ENCODE data around the gene DNAJB8.

The DNAJB8 gene

GRCh38 chr3:128452678-128453275 lies 13.9 kb downstream of the DNAJB8 start:
- DNase-seq (ENCODE audit: low read depth), result no peak
- no peak for TF ChIP-seq CTCF (IDR thresholded peaks at IDR 0.05; ENCODE audit: low read depth, low read length, missing control alignments)
- in situ Hi-C loops (cut with HindIII; ENCODE audit: low sequenced_read_pairs), result no loop called here
- H3K4me3 ChIP-seq (ENCODE audit: low read depth, low read length), result no peak overlapping the region

- no peak for TF ChIP-seq CTCF (IDR thresholded peaks at IDR 0.05; ENCODE audit: low read depth, low read length, missing control alignments)
- no peak for DNase-seq (ENCODE audit: low read depth)
Observed at GRCh38 chr3:128452120-128452519, 14.6 kb downstream of the DNAJB8 start.

GRCh38 chr3:128449111-128449638 lies 17.5 kb downstream of the DNAJB8 start:
- H3K4me3 ChIP-seq (ENCODE audit: low read depth, low read length), result no peak overlapping the region
- no peak for DNase-seq (ENCODE audit: low read depth)
- no peak for TF ChIP-seq CTCF (IDR thresholded peaks at IDR 0.05; ENCODE audit: low read depth, low read length, missing control alignments)
- in situ Hi-C loops (cut with HindIII; ENCODE audit: low sequenced_read_pairs), result no loop called here

More at GRCh38 chr3:128452120-128452519, 14.6 kb downstream of the DNAJB8 start:
- H3K4me3 ChIP-seq (ENCODE audit: low read depth, low read length), result no peak overlapping the region
- in situ Hi-C loops (cut with HindIII; ENCODE audit: low sequenced_read_pairs), result no loop called here

- in situ Hi-C loops (cut with HindIII; ENCODE audit: low sequenced_read_pairs), result no loop called here
- no peak for DNase-seq (ENCODE audit: low read depth)
- no peak for TF ChIP-seq CTCF (IDR thresholded peaks at IDR 0.05; ENCODE audit: low read depth, low read length, missing control alignments)
- H3K4me3 ChIP-seq (ENCODE audit: low read depth, low read length), result no peak overlapping the region
Observed at GRCh38 chr3:128448491-128448890, 18.2 kb downstream of the DNAJB8 start.

- TF ChIP-seq CTCF (IDR thresholded peaks at IDR 0.05; ENCODE audit: low read depth, low read length, missing control alignments), result no peak
- in situ Hi-C loops (cut with HindIII; ENCODE audit: low sequenced_read_pairs), result no loop called here
- no peak for DNase-seq (ENCODE audit: low read depth)
- H3K4me3 ChIP-seq (ENCODE audit: low read depth, low read length), result no peak overlapping the region
Observed at GRCh38 chr3:128447561-128448013, 19.1 kb downstream of the DNAJB8 start.

- in situ Hi-C loops (cut with HindIII; ENCODE audit: low sequenced_read_pairs), result no loop called here
- no peak overlapping the region for H3K4me3 ChIP-seq (ENCODE audit: low read depth, low read length)
- TF ChIP-seq CTCF (IDR thresholded peaks at IDR 0.05; ENCODE audit: low read depth, low read length, missing control alignments), result no peak
- no peak for DNase-seq (ENCODE audit: low read depth)
Observed at GRCh38 chr3:128446821-128447220, 19.9 kb downstream of the DNAJB8 start.
